Spleen (tissue), 7 donors: ENCODE results near the gene UBALD2.

Source experiments
- POLR2A ChIP-seq, 3 donors: fragments of 450-650 bp; IDR thresholded peaks; one replicate each; pipeline ENCODE4 v1.5.1; 2017; ENCODE audit warnings: antibody characterized with exemption in 3 of 3, mild to moderate bottlenecking in 1 of 3
- POLR2AphosphoS5 ChIP-seq, 3 donors: sonication (generic); formaldehyde crosslinking; IDR thresholded peaks; one replicate each; pipeline ENCODE4 v1.5.1; 2017; ENCODE audit warnings: antibody characterized with exemption in 3 of 3
- TF ChIP-seq, protein P1 (sequence below), 11 experiments: fragments of 200-600 bp in 7 of 11; fragments of 450-650 bp in 4 of 11; sonication (generic) in 4 of 11; IDR thresholded peaks in 8 of 11; conservative IDR thresholded peaks in 3 of 11; 1 replicate in 7 of 11; 2 replicates in 4 of 11; pipeline versions ENCODE4 v1.4.0 to v1.8.0; 2016 to 2021; ENCODE audit warnings: antibody characterized with exemption in 11 of 11, inconsistent platforms in 4 of 11, mild to moderate bottlenecking in 1 of 11
- donor health status: DM: no; HTN: no; CAD: no; lungs with moderate emphysema.
- donor health status: DM: no; HTN: no; CAD: no.
- donor health status: DM: no; HTN: no; CAD: no.

DNA sequence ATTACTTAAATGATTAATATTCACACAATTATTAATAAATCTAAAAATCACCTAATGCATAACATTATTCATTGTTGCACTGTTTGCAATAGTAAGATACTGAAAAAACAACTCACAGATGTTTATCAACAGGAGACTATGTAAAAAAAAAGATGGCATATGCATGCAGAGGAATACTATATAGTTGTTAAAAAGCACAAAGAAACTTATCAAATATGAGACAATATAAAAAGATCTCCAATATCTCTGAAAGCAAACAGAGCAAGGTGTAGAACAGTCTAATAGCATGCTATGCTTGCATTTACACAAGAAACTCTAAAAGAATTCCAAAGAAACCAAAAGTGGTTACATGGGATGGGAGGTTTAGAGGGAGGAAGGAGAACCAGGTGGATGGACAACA lies 28.5 kb upstream of the UBALD2 start:
- TF ChIP-seq, protein P1, sequence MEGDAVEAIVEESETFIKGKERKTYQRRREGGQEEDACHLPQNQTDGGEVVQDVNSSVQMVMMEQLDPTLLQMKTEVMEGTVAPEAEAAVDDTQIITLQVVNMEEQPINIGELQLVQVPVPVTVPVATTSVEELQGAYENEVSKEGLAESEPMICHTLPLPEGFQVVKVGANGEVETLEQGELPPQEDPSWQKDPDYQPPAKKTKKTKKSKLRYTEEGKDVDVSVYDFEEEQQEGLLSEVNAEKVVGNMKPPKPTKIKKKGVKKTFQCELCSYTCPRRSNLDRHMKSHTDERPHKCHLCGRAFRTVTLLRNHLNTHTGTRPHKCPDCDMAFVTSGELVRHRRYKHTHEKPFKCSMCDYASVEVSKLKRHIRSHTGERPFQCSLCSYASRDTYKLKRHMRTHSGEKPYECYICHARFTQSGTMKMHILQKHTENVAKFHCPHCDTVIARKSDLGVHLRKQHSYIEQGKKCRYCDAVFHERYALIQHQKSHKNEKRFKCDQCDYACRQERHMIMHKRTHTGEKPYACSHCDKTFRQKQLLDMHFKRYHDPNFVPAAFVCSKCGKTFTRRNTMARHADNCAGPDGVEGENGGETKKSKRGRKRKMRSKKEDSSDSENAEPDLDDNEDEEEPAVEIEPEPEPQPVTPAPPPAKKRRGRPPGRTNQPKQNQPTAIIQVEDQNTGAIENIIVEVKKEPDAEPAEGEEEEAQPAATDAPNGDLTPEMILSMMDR (IDR thresholded peaks at IDR 0.05 in 8 of 11, conservative IDR thresholded peaks at IDR 0.05 in 3 of 11): no peak
- TF ChIP-seq POLR2A (IDR thresholded peaks at IDR 0.05) (no peak), POLR2AphosphoS5 (IDR thresholded peaks at IDR 0.05) (no peak)
